Inflammatory macrophage treated with lipopolysaccharide for 1 hour (primary cell): ENCODE results near the gene MROH2A.
A peak's percentile ranks its signal among the peaks of the same experiment; 100 is the strongest.

Source experiments
- DNase-seq, 2 donors: peaks; one replicate each; pipeline ENCODE4 v3.0.0-alpha.2; 2020 to 2022

MROH2A gene

DNA sequence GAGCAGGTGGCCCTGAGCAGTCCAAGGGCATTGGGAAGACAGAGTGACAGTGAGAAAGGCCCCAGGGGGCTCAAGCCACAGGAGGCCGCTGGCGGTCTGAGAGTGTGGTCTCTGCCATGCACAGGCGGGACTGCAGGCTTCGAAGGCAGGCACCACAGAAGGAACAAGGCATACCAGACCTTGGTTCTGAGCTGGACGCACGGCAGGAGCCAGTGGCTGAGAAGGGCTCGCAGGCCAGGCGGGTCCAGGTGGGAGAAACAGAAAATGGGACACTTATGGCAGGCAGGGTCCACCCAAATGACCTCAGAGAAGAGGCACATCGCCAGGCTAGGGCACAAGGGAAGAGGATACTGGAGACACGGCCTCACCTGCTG, 61.3 kb downstream of the MROH2A start:
- DNase-seq = no peak

DNA sequence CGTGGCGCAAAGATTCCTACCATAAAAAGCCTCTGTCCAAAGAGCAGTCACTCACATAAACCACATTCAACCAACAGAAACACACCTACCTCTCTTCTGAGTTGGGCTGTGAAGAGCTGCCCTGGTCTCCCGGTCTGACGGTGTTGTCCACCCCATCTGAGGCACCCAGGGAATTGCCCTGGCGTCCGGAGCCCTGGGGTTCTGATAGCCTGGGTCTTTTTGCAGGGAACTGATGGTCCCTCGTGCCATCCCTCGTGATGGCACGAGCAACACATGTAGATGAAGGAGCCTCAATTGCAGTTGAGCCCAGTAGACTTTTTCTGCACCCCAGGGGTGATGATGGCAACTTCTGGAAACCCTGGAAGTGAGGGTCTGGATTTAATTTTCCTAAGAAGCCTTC, 62.4 kb downstream of the MROH2A start:
- no peak for DNase-seq

DNA sequence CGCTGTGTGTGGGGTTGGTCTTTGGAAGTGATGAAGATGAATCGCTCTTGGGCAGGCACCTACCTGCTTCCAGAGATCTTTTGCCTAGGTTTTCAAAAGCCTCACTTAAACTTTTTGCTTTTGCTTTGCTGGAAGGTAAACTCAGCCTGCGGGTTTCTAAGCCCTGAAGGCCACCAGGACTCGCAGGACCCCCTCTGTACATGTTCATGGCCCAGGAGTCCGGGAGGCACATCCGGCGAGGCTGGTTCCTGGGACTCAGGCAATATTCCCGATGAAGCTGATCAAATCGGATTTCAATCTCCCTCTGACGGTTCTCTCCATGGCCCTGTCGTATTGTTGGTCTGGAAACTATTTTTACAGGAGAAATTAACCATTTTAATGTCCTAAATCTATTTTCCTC, 63.1 kb downstream of the MROH2A start:
- DNase-seq = no peak

DNA sequence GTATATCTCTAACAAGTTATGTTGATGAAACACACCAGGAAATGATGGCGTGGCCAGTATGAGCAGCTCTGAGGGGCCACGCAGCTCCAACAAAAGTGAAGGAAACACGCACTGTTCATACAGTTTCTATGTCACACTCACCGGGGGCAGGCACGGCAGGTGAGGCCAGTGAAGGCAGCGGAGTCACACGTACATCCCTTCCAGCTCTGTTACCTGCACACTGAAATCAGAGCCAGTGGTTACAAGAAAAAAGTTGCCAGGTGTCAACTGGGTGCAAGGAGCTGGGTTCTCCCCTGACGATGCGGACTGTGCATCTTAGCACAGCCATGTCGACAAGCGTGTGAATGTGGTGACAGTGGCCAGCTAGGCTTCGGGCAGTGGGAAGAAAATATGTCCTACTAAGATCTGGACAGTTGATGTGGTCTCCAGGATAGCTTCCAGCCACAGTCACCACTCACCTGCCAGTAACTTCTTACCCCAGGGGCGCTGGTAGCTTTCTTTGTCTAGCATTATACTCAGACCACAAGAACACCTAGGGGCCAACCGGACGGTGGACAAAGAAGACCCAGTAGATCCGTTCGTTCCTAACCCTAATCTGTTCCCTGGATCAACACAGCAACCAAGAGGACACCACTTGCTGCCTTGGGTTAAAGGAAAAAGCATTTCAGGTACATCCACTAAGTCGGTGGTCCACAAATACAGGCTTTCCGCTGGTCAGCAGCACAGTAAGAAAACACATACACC, 66.1 kb downstream of the MROH2A start:
- DNase-seq = no peak

DNA sequence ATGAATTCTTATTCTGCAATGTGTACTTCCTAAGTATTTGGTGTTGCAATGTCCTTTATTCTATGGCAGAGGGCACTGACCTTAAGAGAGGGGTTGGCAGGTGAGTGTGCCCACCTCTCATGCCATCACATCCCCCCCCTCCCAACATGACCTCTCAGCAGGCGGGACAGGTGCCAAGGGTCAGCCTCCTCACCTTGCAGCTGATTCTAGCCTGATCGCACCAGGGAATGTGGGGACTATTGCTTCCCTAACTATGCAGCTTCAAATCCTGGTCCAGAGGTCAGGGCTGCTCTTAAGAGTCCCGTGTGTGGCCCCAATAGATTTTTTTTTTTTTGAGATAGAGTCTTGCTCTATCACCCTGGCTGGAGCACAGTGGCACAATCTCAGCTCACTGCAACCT, 66.7 kb downstream of the MROH2A start:
- no peak for DNase-seq

DNA sequence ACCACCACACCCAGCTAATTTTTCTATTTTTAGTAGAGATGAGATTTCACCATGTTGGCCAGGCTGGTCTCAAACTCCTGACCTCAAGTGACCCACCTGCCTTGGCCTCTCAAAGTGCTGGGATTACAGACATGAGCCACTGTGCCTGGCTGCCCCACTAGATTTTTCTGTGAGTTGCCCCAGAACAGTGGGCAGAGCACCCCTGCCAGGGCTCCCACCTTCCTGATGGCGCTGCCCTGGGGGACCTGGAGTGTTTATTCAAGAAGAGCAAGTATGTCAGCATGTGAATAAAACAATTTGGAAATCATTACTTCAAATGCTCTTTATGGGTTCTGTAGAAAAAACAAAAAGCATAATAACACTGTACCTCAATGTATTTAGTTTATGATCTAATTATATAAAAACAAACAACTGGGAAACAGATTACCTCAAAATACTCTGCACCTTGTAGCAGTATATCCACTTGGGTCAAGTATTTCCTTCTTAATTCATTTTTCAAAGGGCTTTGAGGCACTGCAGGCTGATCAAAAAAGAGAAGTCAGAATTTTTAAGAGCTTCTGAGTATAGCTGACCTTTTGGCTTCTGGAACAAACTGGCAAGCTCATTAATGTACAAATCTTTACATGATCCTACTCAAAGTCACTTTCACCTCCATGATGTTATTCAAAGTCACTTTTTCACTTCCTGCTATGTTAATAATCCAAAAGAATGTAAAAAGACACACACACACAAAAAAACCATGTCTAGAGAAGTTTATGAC, 67.4 kb downstream of the MROH2A start:
- DNase-seq = no peak

DNA sequence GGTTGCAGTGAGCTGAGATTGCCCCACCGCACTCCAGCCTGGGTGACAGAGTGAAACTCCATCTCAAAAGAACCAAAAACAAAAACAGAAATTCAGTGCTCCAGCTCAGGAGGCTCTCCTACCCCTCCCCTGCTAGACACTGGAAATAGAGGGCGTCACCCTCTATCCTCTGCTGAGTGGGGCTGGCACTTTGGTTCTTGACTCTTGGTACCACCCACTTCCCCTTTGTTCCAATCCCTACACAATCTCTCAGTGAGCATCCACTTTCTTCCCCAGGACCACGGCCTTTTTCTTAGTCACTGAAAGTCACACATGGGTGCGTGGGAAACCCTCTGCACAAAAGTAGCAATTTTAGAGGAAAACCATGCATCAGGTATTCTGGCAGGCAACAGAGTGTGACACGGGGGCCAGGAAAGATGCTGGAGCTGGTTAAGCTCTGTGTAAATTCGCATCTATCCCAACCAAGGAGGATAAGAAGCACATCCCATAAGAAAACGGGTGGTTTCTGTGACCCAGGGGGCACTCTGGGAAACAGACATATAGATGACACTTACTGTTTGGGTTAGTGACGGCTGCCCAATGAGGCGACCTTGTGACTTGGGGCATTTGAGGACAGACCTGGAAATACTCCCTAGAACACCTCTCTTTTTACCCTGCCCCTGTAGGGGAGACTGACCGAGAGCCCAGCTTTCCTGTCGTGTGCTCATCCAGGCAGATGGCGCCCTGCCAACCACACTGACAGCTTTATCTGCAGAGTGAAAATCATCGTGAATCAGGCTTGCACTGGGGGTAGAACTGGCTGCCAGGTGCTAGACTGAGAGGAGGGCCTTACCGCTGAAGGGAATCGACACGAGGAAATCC, 68.5 kb downstream of the MROH2A start:
- no peak for DNase-seq

DNA sequence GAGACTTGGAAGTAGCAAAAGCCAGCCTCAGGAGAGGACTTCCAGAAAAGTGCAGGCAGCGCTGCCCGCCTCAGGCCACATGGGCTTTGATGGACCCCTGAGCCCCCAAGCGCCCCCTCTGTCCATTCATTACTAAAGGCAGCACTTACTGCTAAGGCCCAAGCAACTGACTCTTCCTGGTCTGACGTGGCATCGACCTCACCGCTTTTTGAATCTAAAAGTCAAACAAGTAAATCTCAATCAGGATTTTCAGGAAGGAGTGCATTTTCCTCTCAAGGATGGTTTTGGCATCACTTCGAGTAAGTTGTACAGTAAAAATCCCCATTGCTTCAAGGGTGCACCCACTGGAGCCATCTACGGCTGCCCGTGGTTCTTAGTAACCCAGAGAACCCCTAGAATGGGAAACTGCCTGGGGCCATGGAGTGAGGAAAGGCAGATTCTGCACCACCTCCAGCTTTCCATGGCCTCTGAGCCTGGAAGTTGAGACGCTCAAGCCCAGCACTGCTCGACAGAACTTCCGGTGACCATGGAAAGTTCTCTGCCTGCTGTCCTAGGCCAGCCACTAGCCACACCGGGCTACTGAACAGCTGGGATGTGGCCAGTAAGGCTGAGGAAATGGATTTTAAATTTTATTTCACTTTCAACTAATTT, 69.2 kb downstream of the MROH2A start:
- DNase-seq = no peak

DNA sequence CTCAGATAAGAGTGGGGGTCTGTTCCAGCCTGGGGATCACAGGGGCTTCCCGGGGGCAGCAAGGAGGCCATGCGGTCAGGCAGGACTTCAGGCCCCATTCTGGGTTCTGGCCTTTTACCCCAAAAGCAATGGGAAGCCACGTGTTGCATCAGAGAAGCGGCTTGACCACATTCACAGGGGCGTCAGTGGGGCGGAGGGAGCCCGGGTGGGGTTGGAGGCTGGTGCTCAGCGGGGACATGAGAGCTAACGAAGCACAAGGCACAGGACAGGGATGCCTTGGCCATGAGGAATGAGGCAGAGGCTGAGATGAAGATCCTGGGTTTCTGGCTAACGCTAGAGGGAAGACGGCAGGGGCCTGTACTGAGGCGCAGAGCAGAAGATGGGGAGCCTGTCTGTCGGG, 70.1 kb downstream of the MROH2A start:
- DNase-seq = no peak

DNA sequence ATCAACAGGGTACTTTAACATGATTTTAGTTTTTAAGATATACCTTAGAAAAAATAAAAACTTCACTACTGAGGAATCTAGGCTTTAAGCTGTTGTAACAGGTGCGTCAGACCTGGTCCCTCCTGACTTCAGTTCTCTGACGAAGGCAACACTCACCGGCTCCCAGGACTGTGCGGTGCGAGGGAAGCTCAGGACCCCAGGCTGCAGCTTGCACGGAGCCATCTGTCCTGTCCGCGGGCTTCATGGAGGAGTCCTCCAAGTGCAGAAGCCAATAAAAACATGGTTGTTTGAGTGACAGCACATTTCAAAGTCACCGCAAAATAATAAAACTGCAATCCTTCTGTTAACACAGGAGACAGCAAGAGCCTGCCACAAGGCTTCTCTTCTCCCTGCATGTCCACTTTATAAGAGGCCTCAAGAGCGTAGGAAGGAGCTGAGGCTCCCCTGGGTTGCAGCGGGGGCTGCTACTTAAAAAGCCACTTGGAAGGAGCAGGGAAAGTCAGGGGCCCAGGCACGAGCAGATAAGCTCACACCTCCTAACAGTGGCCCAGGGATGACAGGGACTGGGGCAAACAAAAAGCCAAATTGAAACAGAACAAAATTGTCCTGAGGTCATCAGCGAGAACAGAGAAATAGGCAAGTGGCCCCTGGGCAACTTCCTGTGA, 71.6 kb downstream of the MROH2A start:
- DNase-seq = no peak

DNA sequence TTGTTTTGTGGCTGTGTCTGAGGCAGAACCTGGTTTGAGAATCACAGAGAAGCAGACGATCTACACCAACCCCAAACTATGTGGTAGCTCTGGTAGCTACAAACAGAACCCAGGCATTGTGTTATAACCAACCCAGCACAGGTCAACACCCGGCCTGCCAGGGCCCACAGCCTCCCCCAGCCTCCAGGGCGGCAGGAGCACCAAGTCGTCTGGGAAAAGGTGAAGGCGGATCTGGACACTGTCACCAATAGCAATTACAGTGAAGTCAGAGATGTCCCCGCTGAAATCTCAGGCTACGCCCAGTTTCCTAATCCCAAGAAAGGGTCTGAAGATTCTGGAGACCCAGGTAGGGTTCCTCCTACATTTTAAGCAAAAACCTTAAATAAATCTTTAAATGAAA, 72.6 kb downstream of the MROH2A start:
- no peak for DNase-seq

DNA sequence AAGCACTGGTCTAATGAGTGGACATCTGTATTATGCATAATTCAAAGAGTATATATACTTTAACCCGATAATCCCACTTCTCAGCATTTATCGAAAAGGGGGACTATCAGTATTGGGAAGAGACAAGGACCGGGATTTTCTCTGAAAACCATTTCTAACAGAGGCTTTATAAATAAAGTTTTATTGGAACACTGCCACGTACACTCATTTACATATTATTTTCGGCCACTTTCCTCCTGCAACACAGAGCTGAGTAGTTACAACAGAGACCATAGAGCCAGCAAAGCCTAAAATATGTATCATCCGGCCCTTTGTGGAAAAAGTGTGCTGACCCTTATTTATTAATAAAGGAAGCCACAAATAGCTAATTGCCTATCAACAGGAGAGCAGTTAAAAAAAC, 73.0 kb downstream of the MROH2A start:
- no peak for DNase-seq

DNA sequence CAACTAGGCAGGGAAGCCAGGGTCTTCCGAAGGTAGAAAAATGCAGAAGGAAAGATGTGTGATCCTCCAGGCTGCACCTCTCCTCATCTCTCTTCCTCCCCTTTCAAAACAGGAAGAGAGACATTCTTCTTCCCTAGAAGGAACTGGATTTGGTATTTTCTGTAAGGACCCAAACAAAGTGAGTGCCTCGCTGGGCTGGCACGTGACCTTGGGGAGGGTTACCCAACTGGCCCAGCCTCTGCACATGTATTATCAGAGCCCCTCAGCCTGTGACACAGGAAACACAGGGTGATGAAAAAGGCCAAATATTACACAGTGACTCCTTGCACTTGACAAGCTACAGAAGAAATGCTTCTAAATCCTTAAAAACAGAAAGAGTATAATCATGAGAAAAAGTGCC, 73.9 kb downstream of the MROH2A start:
- DNase-seq = peak in 1 of 2 donors; percentile 25

DNA sequence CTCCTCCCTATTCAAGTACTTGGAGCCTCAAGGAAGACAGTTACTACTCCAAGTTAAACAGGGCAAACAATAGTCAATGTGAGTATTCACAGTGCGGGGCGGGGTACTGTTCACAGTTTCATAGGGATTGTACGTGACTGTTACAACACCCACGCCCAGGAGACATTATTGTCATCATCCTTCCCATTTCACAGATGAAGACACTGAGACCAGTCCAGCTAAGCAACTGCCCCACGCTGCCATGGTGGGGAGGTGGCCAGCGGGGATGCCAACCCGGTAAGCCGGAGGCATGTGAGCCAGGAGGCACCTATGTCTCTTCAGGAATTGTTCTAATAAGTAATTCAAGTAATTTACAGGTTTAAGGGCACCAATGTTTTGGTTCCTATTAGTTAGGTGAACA, 75.2 kb downstream of the MROH2A start:
- no peak for DNase-seq

DNA sequence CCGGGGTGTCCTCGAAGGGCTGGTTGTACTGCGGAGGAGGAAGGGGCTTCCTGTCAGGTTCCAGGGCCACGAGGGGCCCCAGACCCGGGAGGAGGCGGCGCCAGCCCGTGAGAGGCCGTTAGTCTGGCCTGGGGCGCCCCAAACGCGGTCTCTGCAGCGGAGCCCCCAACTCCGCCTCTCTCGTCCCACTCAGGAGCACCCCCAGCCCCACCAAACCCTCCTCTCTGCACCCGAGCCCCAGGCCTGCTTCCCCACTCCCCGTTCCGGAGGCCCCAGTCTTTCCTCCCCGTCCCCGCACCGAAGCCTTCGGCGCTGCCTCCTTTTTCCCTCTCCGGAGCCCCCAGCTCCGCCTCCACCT, 75.7 kb downstream of the MROH2A start:
- DNase-seq = no peak

DNA sequence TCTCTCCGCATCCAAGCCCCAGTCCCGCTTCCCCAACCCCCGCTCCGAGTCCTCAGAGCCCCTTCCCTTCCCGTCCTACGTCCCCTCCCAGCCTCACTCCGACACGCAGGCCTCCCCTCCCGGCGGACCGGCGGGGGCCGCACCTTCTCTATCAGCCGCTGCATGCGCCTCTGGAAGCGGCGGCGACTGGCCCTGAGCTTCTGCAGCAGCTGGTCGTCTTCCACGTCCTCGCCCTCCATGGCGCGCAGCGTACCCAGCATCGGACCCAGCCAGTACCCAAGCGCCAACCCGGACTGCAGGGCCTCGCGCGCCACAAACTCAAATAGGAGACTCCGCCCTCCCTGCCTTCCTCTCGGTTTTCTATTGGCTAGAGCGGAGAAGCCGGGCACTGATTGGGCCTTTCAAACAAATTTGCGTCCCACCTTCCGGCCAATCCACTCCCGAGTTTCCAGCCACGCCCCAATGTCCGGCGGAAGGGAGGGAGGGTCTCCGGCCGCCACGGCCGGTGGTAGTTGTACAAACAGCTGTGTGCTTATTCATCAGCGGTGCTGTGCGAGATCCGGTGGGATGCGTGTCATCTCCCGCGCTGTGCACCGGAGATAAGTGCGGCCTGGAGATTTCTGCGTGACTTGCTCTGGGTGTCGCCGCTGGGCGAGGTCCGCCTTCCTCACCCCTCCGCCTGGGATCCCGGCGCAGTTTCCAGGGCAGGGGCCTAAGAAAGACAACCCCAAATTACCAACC, 76.3 kb downstream of the MROH2A start, which contains the start of gene HJURP:
HJURP (minus strand) TSS at position 295 of the 741 bp plus-strand sequence; CDS start at position 260, 35 bp downstream.
- DNase-seq = peak; percentile 89 to 96

DNA sequence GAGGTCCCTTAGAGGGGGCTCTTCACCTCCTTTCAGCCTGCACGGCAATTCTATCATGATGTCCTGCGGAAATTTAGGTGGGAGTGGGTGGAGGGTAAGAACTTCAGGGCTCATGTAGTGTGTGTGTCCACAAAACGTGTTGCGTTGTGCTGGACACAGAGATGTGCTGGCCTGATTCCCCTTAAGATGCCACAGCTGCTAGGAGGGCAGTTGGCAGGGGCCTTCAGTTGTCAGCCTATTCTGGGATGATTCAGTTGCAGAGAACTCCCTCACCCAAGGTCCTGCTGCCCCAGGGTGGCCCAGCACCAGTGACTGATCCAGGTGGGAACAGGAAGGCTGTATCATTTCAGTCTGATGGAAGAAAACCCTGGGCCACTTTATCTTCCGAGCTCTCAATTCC, 77.2 kb downstream of the MROH2A start:
- DNase-seq = no peak

DNA sequence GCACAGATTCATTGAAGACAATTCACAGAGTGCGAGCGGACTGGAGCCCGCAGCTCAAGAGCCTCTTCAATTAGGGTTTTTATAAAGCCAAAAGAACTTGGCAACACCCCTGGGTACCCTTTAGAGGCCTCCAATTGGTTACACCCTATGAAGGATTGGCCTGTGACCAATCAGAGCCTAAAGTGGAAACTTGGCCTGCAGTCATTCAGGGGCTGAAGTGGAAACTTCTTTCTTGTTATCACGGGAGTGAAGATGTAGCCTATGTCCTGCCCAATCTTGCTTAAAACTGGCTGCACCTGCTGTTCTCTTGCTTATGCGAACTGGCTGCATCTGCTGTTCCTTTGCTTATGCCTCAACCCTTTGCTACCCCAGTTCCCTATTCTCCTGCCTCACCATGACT, 78.1 kb downstream of the MROH2A start:
- no peak for DNase-seq

DNA sequence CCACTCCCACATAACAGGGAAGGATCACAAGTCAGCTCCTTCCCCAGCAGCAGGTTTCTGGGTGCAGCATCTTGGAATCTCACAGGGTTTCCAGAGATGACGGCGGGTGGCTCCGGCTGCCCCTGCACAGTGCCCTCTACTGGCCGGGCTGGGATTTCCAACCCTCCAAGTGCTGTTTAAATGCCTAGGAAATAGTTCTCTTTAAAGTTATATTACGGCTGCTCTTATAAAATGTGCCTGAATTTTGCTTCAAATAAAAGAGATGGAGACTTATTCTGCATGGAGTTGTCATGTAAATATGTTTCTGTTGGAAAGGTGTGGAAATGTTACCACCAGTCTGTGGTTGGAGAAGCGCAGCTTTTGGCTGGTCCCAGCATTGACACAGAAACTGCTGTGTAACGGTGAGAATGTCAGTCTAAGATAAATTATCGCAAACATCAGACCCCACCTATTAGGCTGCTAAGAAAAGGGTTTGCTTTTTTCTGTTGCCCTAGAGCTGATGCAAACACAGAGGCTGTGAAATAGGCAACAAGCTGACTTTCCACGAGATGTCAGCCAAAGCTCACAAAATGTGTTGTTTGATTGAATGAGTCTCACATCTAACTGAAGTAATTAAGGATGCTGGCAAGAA, 79.5 kb downstream of the MROH2A start:
- DNase-seq = peak; percentile 28 to 73

DNA sequence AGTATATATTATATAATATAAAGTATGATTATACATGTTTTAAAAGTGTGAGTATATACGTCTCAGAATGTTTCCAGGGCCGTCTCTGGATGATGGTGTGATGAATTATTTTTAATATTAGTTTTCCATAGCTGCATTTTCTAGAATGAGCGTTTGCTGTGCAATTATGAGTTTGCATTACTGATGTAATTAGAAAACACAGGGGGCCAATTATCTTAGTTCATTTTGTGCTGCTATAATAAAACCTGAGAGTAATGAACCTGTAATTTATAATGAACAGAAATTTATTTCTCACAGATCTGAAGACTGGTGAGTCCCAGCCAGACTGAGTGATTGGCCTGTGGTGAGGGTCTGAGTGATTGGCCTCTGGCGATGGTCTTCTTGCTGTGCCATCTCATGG, 80.2 kb downstream of the MROH2A start:
- no peak for DNase-seq

DNA sequence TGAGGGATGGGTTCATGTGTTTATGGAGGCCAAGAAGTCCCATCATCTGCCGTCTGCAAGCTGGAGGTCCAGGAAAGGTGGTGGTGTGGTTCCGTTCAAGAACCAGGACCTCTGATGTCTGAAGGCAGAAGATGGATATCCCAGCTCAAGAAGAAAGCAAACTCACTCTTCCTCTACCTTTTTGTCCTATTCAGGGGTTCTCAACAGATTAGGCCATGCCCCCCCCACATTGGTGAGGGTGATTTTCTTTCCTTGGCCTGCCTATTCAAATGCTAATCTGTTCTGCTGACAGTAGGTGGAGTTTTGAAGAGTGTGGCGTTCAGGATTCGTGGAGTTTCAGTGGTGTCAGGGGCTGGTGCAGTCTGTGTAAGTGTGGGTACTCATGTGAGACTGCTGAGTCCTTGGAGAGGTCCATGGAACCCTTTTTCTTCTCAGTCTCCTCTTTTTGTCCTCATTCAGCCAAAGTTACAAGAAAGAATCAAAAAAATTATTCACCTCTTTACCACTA, 84.2 kb downstream of the MROH2A start:
- DNase-seq = no peak
